Activated CD8-positive, alpha-beta memory T cell treated with anti-CD3 and anti-CD28 coated beads for 48 hours (primary cell): ENCODE results near the gene SBK1.
"Not testable (repeated sequence)": the region's sequence is repeated elsewhere in the genome, so short reads cannot be mapped to it uniquely, and the experiment has no call there.

Source experiments
- DNase-seq, 3 experiments: peaks; one replicate each; pipeline ENCODE4 v3.0.0-alpha.2; 2020; ENCODE audit warnings: low read depth in 2 of 3, low spot score in 2 of 3

The SBK1 gene

GRCh38 chr16:28330232-28330631 lies 37.9 kb downstream of the SBK1 start:
- DNase-seq: not testable (repeated sequence)

DNA sequence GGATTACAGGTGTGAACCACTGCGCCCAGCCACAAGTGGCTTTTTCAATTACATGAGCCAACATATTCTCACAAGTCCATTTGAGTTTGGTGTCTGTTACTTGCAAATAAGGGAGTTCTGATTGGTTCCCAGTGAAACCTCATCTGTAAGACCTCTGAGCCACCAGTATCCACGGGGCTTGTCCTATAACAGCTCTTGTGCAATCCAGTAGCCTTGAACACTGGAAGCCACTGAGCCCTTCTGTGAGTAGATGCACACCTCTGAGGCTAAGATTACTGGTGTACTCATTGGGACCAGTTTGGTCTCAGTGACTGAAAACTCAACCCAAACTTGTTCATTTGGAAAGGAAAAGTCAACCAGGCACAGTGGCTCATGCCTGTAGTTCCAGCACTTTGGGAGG lies 38.7 kb downstream of the SBK1 start:
- not testable (repeated sequence) for DNase-seq

DNA sequence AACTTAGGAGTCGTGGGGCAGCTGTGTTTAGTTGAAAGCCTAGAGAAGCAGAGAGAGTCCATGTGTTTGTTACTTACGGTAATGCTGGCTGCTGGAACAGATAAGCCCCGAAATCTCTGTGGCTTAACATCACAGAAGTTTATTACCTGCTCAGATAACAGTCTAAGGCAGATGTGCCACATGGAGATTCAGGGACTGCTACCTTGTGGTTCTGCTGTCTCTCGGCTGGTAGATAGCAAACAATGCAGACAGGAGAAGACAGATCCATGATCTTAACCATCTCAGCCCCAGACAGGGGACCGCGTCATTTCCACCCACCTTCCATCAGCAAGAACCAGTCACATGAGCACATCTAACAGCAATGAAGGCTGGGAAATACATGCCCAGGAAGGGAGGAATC lies 40.3 kb downstream of the SBK1 start:
- not testable (repeated sequence) for DNase-seq

DNA sequence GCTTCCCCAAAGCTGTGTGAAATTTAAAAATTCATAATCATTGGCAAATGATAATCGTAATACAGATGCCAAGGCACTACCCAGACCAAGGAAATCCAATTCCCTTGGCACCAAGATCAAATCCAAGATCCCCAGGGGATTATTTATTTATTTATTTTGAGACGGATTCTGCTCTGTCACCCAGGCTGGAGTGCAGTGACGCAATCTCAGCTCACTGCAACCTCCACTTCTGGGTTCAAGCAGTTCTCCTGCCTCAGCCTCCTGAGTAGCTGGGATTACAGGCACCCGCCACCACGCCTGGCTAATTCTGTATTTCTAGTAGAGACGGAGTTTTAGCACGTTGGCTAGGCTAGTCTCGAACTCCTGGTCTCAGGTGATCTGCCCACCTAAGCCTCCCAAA lies 43.4 kb downstream of the SBK1 start:
- not testable (repeated sequence) for DNase-seq

DNA sequence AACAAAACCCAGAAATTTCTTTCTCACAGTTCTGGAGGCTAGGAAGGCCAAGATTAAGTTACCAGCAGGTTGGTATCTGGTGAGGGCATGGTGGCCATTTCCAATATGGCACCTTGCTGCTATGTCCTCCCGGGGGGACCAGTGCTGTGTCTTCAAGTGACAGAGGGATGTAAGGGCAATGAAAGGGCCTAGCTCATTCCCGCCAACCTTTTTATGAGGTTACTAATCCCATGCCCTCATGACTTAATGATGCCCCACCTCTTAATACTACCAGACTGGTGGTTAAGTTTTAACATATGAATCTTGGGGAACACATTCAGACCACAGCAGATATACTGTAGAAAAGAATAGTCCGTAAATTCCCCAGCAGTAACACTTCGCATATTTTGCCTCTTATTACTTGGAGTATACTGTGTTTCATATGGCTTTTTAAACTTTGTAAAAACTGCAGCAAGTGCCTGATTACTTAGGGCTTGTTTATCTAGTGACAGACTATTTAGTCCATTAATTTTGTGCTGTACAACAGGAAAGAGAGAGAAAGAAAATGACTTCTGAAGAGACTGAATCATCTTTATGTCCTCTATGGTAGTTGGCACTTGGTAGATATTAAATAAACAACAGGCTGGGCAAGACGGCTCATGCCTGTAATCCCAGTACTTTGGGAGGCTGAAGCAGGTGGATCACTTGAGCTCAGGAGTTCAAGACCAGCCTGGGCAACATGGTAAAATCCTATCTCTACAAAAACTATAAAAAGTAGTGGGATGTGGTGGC lies 44.8 kb downstream of the SBK1 start:
- not testable (repeated sequence) for DNase-seq

- DNase-seq: not testable (repeated sequence)
Observed at GRCh38 chr16:28338230-28338629, 45.9 kb downstream of the SBK1 start.

DNA sequence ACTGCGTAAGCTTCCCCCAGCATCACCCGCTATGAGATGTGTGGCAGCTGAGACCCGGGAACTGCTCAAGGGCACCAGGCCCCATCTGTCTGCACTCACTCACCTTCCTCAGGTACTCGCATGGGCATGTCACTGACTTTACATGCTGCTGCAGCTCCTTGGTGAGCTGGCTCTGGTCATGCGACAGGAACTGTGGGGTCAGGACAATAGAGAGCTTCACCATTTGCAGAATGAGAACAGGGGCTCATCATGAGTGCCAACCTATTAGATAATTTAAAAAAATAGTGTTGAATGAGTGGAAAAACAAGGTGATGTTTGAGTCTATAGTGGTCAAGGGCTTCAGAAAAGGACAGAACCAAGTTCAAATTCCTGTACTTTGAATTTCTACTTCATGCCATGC lies 70.3 kb downstream of the SBK1 start:
- DNase-seq: not testable (repeated sequence)

DNA sequence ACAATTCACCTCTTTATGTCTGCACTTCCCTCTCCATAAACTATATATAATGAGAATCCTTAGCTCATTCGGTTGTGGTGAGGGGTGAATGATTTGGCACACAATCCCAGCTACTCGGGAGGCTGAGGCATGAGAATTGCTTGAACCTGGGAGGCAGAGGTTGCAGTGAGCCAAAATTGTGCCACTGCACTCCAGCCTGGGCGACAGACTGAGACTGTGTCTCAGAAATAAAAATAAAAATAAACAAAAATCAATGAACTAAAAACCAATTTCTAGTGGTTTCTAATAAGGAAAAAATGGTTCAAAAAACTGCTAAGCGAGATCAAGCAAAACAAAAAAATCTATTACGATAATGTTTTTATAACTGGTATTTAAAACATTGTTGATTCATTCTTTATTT lies 71.1 kb downstream of the SBK1 start, which contains the start of gene NPIPB6:
Gene NPIPB6 (minus strand): TSS at position 101 of the 400 bp plus-strand sequence. CDS start 686 bp downstream, outside the sequence.
- not testable (repeated sequence) for DNase-seq

DNA sequence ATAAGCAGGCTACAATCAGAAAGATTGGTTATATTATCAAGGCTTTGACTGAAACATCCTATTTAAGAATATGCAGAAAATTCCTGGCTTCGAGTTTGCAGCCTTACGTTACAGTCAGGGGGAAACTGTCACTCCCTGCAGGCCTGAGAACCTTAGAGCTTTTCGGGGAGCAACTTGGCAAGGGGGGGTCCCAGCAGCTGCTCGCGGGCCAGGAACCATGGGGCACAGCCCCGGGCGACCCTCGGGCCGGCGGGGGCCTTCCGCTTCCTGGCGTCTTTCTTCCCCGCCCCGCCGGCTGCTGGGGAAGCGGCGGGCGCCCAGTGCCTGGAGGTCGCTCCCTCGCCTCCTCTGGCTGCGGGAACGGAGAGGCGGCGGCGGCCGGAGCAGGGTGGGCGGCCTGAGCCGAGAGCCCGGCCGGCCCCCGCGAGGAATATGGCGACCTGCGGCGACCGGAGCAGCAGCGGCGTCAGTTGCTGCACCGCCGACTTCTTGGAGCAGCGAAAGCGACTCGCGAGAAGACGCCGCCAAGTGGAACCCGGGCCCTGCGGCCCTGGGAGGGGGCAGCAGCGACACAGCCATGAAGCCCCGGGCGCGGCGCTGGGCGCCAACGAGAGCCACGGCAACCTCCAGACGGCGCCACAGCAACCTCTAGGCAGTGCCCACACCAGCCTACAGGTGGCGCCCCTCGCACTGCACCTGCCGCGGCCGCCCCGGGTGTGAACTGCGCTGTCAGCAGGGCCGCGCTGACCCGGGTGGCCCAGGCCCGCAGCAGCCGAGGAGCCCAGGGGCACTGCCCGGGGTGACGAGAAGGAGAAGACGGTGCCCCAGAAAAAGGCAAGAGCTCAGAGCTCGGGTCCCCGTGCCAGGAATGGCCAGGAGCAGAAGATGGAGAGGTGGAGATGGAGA lies 72.2 kb downstream of the SBK1 start:
- peak in 1 of 3 experiments; percentile 6 for DNase-seq

- not testable (repeated sequence) for DNase-seq
Observed at GRCh38 chr16:28367926-28368325, 75.6 kb downstream of the SBK1 start.
